Mesothelial cell of epicardium (in vitro differentiated cells): ENCODE measurements around the gene SEC14L5. TPM values are rescaled to one million over a fixed set of nuclear protein-coding genes. Genes with fewer than 3 reads are reported as not detected.

Experiments
- DNase-seq, 2 experiments: peaks; one replicate each; pipeline ENCODE4 v3.0.0; 2021; ENCODE audit warnings: low spot score in 2 of 2; ENCODE audit not compliant: unreplicated experiment in 2 of 2
- H3K27ac Mint-ChIP-seq: 2 replicates; pipeline ENCODE4 v1.8.0; 2021; ENCODE audit warnings: mixed read lengths
- H3K27me3 Mint-ChIP-seq: 2 replicates; pipeline ENCODE4 v1.8.0; 2021; ENCODE audit warnings: low read depth, mixed read lengths
- H3K36me3 Mint-ChIP-seq: 2 replicates; pipeline ENCODE4 v1.8.0; 2021; ENCODE audit warnings: mixed read lengths
- H3K4me1 Mint-ChIP-seq: 2 replicates; pipeline ENCODE4 v1.8.0; 2021; ENCODE audit warnings: mixed read lengths
- H3K4me3 Mint-ChIP-seq: 2 replicates; pipeline ENCODE4 v1.8.0; 2021; ENCODE audit warnings: mild to moderate bottlenecking, moderate library complexity, mixed read lengths
- H3K9me3 Mint-ChIP-seq: 2 replicates; pipeline ENCODE4 v1.8.0; 2021; ENCODE audit warnings: mixed read lengths
- total RNA-seq: library from RNA; stranded (reverse); gene quantifications from 3 replicates; pipeline ENCODE4 v1.2.1, GENCODE V29; 2021
- TF ChIP-seq, protein P1 (sequence below): fragments of 200-600 bp; sonication (generic); IDR thresholded peaks from one replicate; pipeline ENCODE4 v1.5.0; 2021; ENCODE audit warnings: antibody characterized with exemption; ENCODE audit not compliant: unreplicated experiment

SEC14L5 gene
- total RNA-seq, 1 donor from 2014 or later, result 0.13 TPM

DNA sequence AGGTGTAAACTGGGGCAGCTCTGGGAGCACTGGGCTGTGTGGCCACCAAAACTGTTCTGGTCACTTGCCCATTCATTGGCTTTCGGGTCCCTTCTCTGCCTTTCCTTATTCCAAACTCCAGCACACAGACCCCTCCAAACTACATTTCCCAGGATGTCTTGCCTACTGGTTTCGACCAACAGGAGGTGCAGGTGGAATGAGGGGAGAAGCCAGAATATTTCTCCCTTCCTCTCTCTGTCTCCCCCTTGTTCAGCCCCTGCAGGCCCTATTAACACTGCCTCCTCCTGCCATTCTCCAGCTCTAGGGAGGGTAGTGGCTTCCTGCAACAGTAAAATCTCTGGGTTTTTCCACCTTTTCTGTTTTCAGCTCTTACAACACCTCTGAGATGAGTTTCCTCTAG lies 88.8 kb downstream of the SEC14L5 start:
- H3K36me3 Mint-ChIP-seq, result no peaks in the 10 kb centered on the region
- TF ChIP-seq, protein P1, sequence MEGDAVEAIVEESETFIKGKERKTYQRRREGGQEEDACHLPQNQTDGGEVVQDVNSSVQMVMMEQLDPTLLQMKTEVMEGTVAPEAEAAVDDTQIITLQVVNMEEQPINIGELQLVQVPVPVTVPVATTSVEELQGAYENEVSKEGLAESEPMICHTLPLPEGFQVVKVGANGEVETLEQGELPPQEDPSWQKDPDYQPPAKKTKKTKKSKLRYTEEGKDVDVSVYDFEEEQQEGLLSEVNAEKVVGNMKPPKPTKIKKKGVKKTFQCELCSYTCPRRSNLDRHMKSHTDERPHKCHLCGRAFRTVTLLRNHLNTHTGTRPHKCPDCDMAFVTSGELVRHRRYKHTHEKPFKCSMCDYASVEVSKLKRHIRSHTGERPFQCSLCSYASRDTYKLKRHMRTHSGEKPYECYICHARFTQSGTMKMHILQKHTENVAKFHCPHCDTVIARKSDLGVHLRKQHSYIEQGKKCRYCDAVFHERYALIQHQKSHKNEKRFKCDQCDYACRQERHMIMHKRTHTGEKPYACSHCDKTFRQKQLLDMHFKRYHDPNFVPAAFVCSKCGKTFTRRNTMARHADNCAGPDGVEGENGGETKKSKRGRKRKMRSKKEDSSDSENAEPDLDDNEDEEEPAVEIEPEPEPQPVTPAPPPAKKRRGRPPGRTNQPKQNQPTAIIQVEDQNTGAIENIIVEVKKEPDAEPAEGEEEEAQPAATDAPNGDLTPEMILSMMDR, result no peak
- H3K27ac Mint-ChIP-seq, result no peak overlapping the region
- peaks cover 12% of the 10 kb centered on the region for H3K9me3 Mint-ChIP-seq
- no peaks in the 10 kb centered on the region for H3K4me1 Mint-ChIP-seq
- no peak overlapping the region for H3K4me3 Mint-ChIP-seq
- peaks cover 41% of the 10 kb centered on the region for H3K27me3 Mint-ChIP-seq
- no peak for DNase-seq

DNA sequence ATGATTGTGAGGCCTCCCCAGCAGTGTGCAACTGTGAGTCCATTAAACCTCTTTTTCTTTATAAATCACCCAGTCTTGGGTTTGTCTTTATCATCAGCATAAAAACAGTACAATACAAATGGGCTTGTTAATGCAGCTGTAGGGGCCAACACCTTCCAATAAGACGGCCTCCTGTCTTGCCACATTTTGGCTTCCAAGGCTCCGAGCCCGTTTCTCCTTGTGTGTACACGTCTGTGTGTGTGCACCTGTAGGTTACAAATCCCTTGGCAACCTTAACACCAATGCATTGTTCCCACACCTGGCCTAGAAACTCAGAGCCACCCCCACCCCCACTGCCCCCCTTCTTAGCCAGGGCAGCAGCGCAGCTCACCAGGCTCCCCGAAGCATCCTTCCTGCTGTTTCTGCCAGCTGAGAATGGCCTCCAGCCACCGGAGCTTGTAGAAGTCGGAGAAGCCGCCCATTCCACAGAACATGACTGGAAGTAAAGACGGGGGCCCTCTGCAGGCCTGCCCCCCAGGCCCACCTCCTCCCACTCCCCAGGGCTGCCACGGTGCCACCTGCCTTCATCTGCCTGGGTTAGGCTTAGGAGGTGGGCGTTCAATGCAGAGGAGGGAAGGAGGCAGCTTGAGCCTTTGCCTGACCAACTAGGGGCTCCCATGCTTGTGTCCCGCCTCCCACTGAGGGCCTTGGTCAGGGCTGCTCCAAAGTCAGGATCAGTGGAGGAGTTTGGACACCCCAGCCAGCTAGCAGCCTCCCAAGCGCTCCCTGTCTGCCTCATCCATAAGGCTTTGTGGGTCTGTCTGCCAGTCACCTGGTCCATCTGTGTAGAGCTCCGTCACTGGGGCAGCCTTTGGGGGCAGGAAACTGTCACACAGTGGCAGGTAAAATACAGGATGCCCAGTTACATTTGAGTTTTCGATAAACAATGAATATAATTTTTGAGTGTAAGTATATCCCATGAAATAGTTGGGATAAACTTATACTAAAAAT lies 97.0 kb downstream of the SEC14L5 start:
- Mint-ChIP-seq H3K27me3 (peaks cover 16% of the 10 kb centered on the region), H3K9me3 (peaks cover 8% of the 10 kb centered on the region)
- DNase-seq, result no peak

DNA sequence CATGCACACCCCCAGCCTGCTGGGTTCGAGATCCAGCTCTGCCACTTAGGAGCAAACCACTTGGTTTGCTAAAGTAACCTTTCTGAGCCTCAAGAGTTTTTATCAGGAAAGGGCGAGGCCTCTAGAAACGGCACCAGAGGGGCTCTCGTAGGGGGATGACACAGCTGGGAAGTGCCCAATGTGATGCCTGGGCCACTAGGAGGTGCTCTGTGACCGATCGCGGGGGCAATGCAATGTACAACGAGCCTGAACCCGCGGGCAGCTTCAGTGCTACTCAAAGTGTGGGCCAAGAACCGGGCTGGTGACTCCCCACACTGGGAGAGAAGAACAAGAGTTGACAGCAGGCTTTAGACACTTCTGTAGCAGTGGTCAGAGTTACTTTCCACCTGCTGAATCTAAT lies 98.2 kb downstream of the SEC14L5 start:
- Mint-ChIP-seq H3K9me3 (no peaks in the 10 kb centered on the region), H3K4me3 (no peak overlapping the region), H3K4me1 (no peaks in the 10 kb centered on the region), H3K27me3 (peaks cover 6% of the 10 kb centered on the region), H3K36me3 (no peaks in the 10 kb centered on the region), H3K27ac (no peak overlapping the region)
- TF ChIP-seq, protein P1, result no peak
- no peak for DNase-seq

More for the DNA sequence above, 97.0 kb downstream of the SEC14L5 start:
- TF ChIP-seq, protein P1, result no peak
- H3K27ac Mint-ChIP-seq, result no peak overlapping the region
- no peaks in the 10 kb centered on the region for H3K36me3 Mint-ChIP-seq
- no peaks in the 10 kb centered on the region for H3K4me1 Mint-ChIP-seq
- no peak overlapping the region for H3K4me3 Mint-ChIP-seq

DNA sequence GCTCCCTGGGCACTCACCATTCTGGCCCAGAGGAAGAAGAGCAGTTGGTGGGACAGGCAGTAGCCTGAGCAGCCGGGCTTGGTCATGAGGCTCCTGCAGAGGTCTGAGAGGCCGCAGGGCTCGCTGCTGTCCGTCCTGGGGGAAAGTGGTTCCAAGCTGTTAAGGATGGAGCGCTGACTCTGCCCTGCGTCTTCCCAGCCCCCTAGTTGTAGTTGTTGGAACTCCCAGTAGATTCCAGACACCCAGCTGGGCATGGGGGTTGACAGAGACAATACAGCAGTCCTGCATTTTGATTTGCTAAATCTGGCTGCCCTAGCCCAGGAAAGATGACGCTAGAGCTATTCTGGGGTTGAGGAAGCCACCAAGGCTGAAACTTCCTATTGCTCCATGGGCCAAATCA lies 100.3 kb downstream of the SEC14L5 start:
- no peak for DNase-seq
- H3K27me3 Mint-ChIP-seq, result peaks cover 21% of the 10 kb centered on the region
- H3K4me3 Mint-ChIP-seq, result no peak overlapping the region
- no peaks in the 10 kb centered on the region for H3K9me3 Mint-ChIP-seq
- H3K27ac Mint-ChIP-seq, result no peak overlapping the region
- no peaks in the 10 kb centered on the region for H3K36me3 Mint-ChIP-seq
- TF ChIP-seq, protein P1, result no peak
- no peaks in the 10 kb centered on the region for H3K4me1 Mint-ChIP-seq

DNA sequence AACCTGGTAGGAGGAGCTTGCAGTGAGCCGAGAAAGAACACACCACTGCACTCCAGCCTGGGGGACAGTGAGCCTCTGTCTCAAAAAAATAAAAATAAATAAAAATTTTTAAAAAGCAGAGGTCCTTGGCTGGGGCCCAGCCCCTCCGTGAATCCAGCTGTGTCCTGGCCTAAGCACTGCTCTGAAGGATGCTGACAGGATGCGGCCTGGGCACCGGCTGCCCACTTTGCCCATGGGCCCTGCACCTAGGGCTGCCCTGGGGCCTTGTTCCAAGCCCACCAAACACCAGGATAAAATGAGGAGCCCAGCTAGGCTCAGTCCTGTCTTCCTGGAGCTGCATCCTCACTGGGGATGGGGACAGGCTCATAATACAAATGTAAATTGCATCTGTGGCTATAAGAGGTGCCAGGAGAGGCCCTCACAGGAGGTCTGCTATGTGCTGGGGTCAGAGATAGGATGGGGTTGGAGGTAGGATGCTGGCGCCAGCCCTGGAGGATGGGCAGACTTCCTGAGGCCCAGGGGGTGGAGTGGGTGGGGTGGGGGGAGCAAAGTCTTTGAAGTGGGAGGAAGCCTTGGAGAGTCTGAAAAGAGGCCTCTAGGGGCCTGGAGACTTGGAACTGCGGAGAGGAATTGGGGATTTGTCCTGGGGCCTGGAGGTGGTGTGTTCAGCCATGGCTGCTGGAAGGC lies 101.4 kb downstream of the SEC14L5 start:
- Mint-ChIP-seq H3K4me1 (no peaks in the 10 kb centered on the region), H3K4me3 (no peak overlapping the region), H3K27ac (no peak overlapping the region), H3K36me3 (no peaks in the 10 kb centered on the region), H3K9me3 (no peaks in the 10 kb centered on the region), H3K27me3 (peaks cover 27% of the 10 kb centered on the region)
- TF ChIP-seq, protein P1, result no peak
- DNase-seq, result no peak
